ENCODE results near the gene HSD17B13. TPM values are rescaled to one million over a fixed set of nuclear protein-coding genes. Genes with fewer than 3 reads are reported as not detected.
"Not testable (repeated sequence)": the region's sequence is repeated elsewhere in the genome, so short reads cannot be mapped to it uniquely, and the experiment has no call there.

HSD17B13 gene, protein sequence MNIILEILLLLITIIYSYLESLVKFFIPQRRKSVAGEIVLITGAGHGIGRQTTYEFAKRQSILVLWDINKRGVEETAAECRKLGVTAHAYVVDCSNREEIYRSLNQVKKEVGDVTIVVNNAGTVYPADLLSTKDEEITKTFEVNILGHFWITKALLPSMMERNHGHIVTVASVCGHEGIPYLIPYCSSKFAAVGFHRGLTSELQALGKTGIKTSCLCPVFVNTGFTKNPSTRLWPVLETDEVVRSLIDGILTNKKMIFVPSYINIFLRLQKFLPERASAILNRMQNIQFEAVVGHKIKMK
- under 1 TPM in 1 of 2 donors, not detected in 1; 0.11 TPM for total RNA-seq

DNA sequence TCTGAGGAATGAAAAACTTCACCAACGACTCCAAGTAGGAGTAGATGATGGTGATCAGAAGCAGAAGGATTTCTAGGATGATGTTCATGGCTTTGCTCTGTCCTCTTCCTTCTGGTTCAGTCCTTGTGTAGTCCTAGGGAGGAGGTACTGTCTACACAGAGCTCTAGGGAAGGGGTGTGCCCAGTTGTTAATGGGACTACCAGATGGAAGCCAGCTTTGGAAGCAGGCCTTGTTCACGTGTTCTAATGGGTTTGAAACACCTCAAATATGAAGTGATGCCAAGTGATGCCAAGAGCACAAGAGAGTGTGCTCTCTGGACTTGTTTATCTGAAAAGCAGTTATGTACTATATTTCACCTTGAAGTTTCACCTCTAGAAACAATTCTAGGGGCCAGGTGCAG lies at the start of gene HSD17B13:
Gene HSD17B13 (minus strand): TSS at position 129 of the 400 bp plus-strand sequence. CDS start 41 bp downstream, at position 88.
- H3K9me3 Mint-ChIP-seq = no peaks in the 10 kb centered on the region
- ATAC-seq (no peak), DNase-seq (ENCODE audit: low spot score in 2 of 2) (no peak)
- no peaks in the 10 kb centered on the region for H3K36me3 Mint-ChIP-seq
- no peak within 1 kb of the TSS for H3K27ac Mint-ChIP-seq

DNA sequence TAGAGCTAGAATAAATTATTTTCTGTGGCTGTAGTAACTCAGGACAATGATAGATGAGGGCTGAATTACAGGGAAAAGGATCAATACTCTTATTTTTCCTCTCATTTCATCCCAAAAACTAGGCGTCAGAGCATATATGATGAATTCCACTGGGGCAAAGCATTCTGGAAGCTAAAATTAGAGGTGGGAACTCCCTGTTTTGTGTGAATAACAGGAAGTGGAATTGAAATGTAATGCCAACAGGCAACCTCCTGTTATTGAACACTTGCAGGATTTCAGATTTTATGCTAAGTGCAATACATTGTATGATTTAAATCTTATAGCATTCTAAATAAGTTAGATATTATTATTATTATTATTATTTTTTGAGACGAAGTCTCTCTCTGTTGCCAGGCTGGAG lies 47.4 kb upstream of the HSD17B13 start:
- H3K27ac Mint-ChIP-seq = no peak overlapping the region
- DNase-seq (ENCODE audit: low spot score in 2 of 2) = no peak
- no peak for ATAC-seq
- no peaks in the 10 kb centered on the region for H3K9me3 Mint-ChIP-seq
- H3K36me3 Mint-ChIP-seq = no peaks in the 10 kb centered on the region

- no peaks in the 10 kb centered on the region for H3K9me3 Mint-ChIP-seq
- ATAC-seq (no peak), DNase-seq (ENCODE audit: low spot score in 2 of 2) (no peak)
- no peak overlapping the region for H3K27ac Mint-ChIP-seq
- no peaks in the 10 kb centered on the region for H3K36me3 Mint-ChIP-seq
Observed at GRCh38 chr4:87366521-87367162, 44.0 kb upstream of the HSD17B13 start.

- H3K9me3 Mint-ChIP-seq = no peaks in the 10 kb centered on the region
- no peak overlapping the region for H3K27ac Mint-ChIP-seq
- H3K36me3 Mint-ChIP-seq = no peaks in the 10 kb centered on the region
- no peak for ATAC-seq
- no peak for DNase-seq (ENCODE audit: low spot score in 2 of 2)
Observed at GRCh38 chr4:87365348-87365747, 42.7 kb upstream of the HSD17B13 start.

GRCh38 chr4:87363552-87363951 lies 40.9 kb upstream of the HSD17B13 start:
- ATAC-seq (no peak), DNase-seq (ENCODE audit: low spot score in 2 of 2) (no peak)
- Mint-ChIP-seq H3K27ac (no peak overlapping the region), H3K36me3 (no peaks in the 10 kb centered on the region), H3K9me3 (no peaks in the 10 kb centered on the region)

DNA sequence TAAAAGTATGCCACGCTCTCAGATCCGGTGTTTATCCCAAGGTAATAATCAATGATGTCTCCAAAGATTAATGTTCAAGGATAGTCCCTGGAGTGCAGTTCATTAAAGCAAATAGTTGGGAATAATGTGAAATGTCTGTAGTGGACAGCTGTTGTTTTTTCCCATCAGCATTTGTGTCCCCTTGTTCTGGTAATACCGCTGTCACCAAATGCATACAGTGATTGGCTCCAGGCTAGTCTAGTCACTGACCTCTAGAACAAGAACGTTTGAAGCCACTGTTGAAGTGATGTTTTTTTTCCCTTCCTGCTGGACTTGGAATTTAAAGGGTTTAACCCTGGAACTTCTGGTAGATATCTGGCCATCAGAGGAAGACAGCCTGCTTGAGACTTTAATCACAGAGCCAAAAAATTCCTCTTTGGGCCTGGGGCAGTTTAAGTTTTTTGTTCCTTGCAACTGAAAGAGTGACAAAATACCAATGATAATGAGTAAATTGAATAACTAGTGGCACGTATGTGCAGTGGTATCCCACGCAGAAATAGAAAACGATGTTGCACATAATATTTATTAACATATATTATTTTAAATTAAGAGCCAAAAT lies 37.8 kb upstream of the HSD17B13 start:
- DNase-seq (ENCODE audit: low spot score in 2 of 2) = no peak
- H3K27ac Mint-ChIP-seq = peak overlapping the region in 1 of 2 donors; percentile 72
- H3K36me3 Mint-ChIP-seq = no peaks in the 10 kb centered on the region
- no peak for ATAC-seq
- no peaks in the 10 kb centered on the region for H3K9me3 Mint-ChIP-seq

DNA sequence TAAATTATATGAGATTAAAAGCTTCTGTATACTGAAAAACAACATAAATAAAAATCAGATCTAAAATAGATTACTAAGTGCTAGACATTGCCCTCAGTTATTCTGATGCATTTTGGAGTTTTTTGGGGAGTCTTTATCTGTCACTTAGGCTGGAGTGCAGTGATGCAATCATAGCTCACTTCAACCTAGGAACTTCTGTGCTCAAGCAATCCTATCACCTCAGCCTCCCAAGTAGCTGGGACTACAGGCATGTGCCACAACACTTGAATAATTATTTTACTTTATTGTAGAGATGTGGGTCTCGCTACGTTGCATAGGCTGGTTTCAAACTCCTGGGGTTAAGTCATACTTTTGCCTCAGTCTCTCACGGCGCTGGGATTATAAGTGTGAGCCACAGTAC lies 36.6 kb upstream of the HSD17B13 start:
- Mint-ChIP-seq H3K36me3 (no peaks in the 10 kb centered on the region), H3K27ac (no peak overlapping the region), H3K9me3 (no peaks in the 10 kb centered on the region)
- DNase-seq (ENCODE audit: low spot score in 2 of 2) = no peak
- no peak for ATAC-seq

DNA sequence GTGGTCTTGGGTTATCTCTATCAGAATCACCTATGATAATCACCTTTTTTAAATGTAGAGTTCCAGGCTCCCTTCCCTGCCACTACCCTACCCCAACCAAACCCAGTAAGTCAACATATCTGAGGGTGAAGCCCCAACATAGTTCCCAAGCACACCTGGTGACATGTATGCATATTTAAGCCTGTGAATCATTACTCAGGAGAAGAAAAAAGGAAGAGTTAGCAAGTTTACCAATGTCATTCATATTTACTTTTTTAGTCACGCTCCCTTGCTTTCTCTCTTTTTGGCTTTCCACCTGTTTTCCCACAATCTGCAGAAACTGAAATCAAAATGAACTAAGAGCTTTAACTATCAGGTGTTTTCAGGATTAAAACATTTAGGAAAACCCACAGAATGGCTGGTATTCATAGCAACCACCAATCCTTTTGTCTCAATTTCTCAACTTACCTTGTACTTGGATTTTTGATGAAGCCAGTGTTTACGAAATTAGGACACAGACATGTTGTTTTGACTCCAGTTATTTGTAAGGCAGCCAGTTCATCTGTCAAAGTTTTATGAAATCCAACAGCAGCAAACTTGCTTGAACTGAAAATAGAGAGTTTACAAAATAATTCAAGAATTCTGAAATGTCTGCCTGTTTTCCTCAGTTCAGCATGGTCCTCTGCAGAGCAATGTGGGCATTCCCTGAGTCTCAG lies 34.3 kb upstream of the HSD17B13 start:
- Mint-ChIP-seq H3K36me3 (peaks cover 0 to 5% of the 10 kb centered on the region in 2 donors), H3K9me3 (no peaks in the 10 kb centered on the region), H3K27ac (peak overlapping the region in 1 of 2 donors; percentile 44)
- DNase-seq (ENCODE audit: low spot score in 2 of 2) (no peak), ATAC-seq (no peak)

DNA sequence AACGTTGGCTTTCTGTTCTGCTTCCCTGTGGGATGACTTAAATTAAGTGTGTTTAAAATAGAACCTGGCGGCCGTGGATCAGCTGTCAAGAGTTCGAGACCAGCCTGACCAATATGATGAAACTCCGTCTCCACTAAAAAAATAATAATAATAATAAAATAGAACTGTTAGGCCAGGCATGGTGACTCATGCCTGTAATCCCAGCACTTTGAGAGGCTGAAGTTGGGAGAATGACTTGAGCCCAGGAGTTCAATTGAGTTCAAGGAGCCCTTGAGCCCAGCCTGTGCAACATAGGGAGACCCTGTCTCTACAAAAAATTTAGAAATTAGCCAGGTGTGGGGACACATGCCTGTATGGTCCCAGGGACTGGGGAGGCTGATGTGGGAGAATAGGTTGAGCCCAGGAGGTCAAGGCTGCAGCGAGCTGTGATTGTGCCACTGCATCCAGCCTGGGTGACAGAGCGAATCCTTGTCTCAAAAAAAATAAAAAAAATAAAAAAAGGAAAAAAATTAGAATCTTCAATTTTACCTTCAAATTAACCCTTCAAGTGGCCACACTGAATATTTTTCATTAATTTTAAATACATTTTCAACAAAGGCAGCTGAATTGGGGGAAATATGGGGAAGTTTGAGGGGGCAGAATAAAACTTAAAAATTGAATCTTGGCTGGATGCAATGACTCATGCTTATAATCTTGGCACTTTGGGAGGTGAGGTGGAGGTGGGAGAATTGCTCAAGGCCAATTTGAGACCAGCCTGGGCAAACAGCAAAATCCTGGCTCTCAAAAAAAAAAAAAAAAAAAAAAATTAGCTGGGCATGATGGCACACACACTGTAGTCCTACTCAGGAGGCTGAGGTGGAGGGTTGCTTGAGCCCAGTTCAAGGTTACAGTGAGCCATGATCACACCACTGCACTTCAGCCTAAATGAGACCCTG lies 31.8 kb upstream of the HSD17B13 start:
- Mint-ChIP-seq H3K27ac (no peak overlapping the region), H3K9me3 (no peaks in the 10 kb centered on the region), H3K36me3 (peaks cover 0 to 5% of the 10 kb centered on the region in 2 donors)
- ATAC-seq = no peak
- DNase-seq (ENCODE audit: low spot score in 2 of 2) = no peak

DNA sequence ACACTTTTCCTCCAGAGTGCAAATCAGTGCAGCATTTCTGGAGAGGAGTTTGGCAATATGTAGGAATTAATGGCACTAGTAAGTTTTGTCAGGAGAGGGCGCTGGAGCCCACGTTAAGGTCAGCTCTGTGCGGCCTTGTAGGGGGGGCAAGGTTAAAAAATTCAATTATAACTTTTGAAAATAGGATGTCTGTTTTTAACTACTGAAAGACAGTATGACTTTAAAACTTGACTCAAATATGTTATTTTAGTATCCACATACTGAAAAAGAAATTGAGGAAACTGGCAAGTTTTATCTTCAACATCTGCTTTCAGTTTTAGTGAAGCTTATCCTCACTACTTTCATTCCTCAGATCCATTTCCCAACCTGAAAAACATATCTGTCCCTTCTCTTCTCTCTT lies 30.9 kb upstream of the HSD17B13 start:
- peak in 1 of 2 donors; percentile 34 for DNase-seq (ENCODE audit: low spot score in 2 of 2)

DNA sequence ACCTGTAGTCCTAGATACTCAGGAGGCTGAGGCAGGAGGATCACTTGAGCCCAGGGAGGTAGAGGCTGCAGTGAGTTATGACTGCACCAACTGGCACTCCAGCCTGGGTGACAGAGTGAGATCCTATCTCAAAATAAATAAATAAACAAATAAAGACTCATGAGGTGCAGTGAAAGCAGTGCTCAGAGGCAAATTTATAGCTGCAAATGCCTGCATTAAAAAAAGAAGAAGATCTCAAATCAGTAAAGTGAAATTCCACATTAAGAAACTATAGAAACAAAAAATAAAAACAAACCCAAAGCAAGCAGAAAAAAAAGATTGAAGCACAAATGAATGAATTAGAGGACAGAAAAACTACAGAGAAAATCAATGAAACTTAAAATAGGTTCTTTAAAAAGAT lies 22.5 kb upstream of the HSD17B13 start:
- ATAC-seq (no peak), DNase-seq (ENCODE audit: low spot score in 2 of 2) (no peak)
- Mint-ChIP-seq H3K27ac (no peak overlapping the region), H3K9me3 (no peaks in the 10 kb centered on the region), H3K36me3 (peaks cover 0 to 16% of the 10 kb centered on the region in 2 donors)

More for the DNA sequence above, 30.9 kb upstream of the HSD17B13 start:
- Mint-ChIP-seq H3K9me3 (no peaks in the 10 kb centered on the region), H3K27ac (peak overlapping the region in 1 of 2 donors; percentile 29), H3K36me3 (peaks cover 0 to 5% of the 10 kb centered on the region in 2 donors)
- ATAC-seq = peak; percentile 43 to 52

DNA sequence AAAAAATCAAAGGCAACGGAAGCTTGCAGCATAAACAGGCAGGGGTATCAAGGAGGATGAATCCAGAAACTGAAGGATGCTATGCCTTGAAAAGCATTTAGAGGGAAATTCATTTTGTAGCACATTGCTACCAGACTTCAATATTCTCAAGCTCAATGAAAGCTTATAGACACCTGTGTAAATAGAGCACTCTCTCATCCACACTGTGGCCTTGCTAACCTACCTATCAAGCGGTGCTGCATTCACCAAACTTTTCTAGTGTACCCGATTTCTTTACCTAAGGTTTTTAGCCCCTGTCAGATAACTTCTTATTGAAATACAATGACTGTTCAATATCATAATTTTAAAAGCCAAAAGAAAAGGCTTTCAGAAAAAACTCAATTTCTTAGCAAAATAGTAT lies 20.2 kb upstream of the HSD17B13 start:
- ATAC-seq (no peak), DNase-seq (ENCODE audit: low spot score in 2 of 2) (no peak)
- Mint-ChIP-seq H3K9me3 (no peaks in the 10 kb centered on the region), H3K27ac (no peak overlapping the region), H3K36me3 (peaks cover 13 to 29% of the 10 kb centered on the region in 2 donors)

GRCh38 chr4:87341954-87342635 lies 19.4 kb upstream of the HSD17B13 start:
- H3K36me3 Mint-ChIP-seq = peaks cover 13 to 29% of the 10 kb centered on the region in 2 donors
- H3K27ac Mint-ChIP-seq; H3K9me3 Mint-ChIP-seq; ATAC-seq; DNase-seq (ENCODE audit: low spot score in 2 of 2): not testable (repeated sequence)

DNA sequence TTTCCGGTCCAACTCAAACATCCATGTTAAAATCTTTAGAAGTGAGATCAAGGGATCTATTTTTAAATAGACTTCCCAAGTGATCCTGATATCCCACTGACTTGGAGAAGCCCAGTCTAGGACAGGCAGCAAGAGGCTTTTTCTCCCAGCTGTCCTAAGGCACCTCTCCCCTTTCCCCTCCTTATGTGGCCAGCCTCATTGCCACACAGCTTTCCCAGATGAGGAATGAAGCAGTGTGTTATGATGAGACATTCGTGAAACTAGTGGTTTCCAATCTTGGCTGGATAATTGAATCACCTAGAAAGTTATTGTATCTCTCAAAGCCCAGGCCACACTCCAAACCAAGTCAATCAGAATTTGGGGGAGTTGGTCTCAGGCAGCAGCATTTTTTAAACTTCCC lies 16.8 kb upstream of the HSD17B13 start:
- ATAC-seq (no peak), DNase-seq (ENCODE audit: low spot score in 2 of 2) (no peak)
- Mint-ChIP-seq H3K36me3 (peaks cover 17 to 21% of the 10 kb centered on the region in 2 donors), H3K9me3 (peaks cover 2 to 3% of the 10 kb centered on the region in 2 donors), H3K27ac (no peak overlapping the region)

DNA sequence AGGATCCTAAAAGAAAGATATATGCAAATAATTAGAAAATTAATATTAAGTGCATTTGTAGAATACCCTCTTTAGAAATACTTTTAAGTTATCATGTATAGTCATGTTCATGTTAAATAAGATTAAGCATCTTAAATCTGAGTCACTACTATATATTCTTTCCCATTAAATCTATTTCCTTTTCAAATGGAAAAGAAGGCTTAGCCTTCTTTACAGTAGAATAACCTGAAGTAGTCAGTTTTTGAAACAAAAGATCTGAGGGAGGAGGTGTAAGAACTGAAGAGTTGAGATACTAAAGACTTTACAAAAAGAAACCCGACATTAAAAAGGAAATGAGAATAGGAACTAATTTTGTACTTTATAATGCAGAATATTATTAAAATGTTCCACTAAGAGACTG lies 14.7 kb upstream of the HSD17B13 start:
- peaks cover 21 to 35% of the 10 kb centered on the region in 2 donors for H3K36me3 Mint-ChIP-seq
- peaks cover 14% of the 10 kb centered on the region in 2 donors for H3K9me3 Mint-ChIP-seq
- ATAC-seq = no peak
- no peak for DNase-seq (ENCODE audit: low spot score in 2 of 2)
- no peak overlapping the region for H3K27ac Mint-ChIP-seq

Measured in activated naive CD4-positive, alpha-beta T cell treated with anti-CD3 and anti-CD28 coated beads, Interleukin-2, amount 50 U/mL, for 72 hours (primary cell).